ENCODE results near the gene DDX10. TPM values are rescaled to one million over a fixed set of nuclear protein-coding genes. Genes with fewer than 3 reads are reported as not detected.

Gene DDX10
- total and polyA plus RNA-seq, 2 of the 8 experiments (the other 6 are each of a cell fraction or from before 2014, with no cell fraction given) = 49.2 to 52.2 TPM

GRCh38 chr11:108916935-108917334 is 252.1 kb downstream of the DDX10 start (continued):
- TF ChIP-seq EZH2 (IDR thresholded peaks at IDR 0.05; ENCODE audit: low read depth, low read length, severe bottlenecking) (no peak), HDAC6 (IDR thresholded peaks at IDR 0.05; ENCODE audit: low read depth, low read length) (no peak), TBP (IDR thresholded peaks at IDR 0.05; ENCODE audit: low read depth, low read length) (no peak), JUN (IDR thresholded peaks at IDR 0.05; ENCODE audit: low read depth, low read length) (no peak), CEBPB (IDR thresholded peaks at IDR 0.05; ENCODE audit: low read depth, low read length) (no peak), E2F6 (IDR thresholded peaks at IDR 0.05) (no peak)

Data from H1 (cell line).